ENCODE results near the gene MYORG.

MYORG gene

DNA sequence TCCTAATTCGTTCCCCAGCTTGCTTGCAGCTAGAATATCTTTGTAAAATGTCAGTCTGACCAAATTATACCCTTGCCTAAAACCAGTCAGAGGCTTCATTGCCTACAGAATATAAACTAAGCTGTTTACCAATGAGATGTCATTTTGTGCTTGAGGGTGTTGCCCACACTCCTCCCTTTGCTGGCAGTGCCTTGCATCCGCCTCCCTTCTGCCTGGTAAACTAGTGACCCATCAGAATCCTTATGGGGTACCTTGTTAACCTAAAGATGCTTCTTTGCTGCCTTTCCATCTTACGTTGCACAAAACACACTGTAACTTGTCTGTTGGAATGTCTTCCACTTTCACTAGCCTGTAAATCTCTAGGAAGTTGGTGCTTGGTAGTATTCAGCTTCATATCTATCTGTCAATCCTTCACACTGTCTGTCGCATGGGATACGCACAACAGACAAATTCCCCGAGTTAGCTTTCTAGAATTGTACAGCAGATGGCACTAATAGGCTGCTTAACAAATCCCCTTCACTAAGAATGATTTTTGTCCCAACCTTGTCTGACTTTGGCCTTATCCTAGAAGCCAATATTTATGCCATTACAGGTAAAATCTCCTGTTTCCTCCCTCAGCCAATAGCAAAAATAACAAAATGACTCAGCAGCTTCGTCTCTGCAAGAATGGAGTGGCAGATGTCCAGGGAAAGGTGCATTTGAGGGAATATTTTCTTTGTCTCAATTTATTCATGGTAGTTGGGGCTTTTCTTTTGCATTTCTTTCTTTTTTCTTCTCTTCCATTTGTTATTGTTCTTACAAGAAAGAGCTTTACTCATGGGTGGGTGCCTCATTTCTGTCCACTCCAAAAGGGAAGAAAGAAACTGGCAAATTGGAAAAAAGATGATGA, 44.4 kb downstream of the MYORG start:
- DNase-seq: no peak

DNA sequence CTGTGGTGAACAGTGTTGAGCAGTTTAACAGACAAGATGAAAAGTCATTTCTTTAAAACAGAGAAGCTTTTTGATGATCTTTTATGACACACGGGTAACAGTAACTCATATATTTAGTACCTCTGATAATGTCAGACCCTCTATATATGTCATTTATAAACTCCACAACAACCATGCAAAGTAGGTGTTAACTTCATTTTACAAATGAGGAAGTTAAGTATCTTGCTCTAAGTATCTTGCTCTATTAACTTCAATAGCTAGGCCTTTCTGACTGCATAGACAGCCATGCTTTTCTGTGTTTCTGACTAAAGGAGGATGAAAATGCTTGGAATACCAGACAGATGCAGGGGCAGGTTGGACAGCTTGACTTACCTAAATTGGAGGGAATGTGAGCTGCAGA, 45.5 kb downstream of the MYORG start:
- DNase-seq: no peak

GRCh38 chr9:34328987-34329832, 47.5 kb downstream of the MYORG start, which contains the start of the genes KIF24 and NUDT2:
Gene KIF24, minus strand, starts transcription at chr9:34329268. Its CDS starts 17,922 bp downstream, at chr9:34311346.
Gene NUDT2, plus strand, starts transcription at chr9:34329569. Its CDS starts 9,471 bp downstream, at chr9:34339040.
- peak; percentile 99 for DNase-seq

DNA sequence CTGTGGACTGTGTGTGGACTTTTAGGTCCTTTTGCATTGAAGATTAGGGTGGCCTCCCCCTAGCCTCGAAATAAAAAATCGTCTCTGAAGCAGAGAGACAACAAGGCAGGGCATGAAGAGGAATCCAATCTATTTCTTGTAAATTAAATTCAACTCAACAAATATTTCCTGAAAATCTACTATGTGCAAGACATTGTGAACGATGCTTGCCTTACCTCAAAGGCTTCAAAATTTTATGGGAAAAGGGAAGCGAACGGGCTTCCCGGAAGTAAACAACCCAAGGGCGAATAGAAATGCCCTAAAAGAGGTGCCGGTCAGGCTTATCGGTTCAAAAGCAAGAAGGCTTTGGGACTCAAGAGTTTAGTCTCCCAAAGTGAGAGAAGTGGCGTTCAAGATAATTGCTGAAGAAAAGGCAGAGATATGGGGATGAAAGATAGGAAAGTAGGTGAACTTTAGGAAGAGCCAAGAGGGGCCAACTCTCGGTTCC, 48.2 kb downstream of the MYORG start:
- peak; percentile 8 for DNase-seq

DNA sequence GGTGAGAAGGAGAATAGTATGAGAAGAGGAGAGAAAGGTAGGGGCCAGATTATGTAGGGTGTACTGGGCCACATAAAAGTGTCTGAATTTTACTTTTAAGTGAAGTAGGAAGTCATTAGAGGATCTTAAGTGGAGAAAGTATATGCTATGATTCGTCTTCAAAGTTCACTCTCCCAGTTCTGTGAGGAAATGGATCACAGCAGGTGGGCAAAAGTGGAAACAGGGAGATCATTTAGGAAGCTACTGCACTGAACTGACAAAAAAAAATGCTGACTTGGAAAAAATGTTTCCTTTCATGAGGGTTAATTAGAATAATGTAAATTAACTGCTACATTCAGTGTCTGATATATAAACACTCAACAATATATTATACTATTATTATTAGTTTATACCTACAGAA, 50.0 kb downstream of the MYORG start:
- DNase-seq: no peak

- no peak for DNase-seq
These were observed 53.7 kb downstream of the MYORG start for GRCh38 chr9:34322899-34323591.

DNA sequence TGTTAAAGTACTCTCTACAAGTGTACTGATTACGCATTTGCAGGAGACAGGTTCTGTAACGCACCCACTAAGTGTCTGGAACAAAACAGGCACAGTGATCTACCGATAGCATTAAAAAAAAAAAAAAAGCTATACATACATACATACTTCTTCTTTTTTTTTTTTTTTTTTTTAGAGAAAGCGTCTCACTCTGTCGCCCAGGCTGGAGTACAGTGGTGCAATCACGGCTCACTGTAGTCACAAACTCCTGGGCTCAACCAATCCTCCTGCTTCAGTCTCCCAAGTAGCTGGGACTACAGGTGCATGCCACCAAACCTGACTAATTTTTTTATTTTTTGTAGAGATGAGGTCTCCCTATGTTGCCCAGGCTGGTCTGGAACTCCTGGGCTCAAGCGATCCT, 55.2 kb downstream of the MYORG start:
- DNase-seq: no peak

GRCh38 chr9:34318163-34318790, 58.4 kb downstream of the MYORG start:
- DNase-seq: no peak

GRCh38 chr9:34317436-34317835, 59.3 kb downstream of the MYORG start:
- DNase-seq: no peak

Measured in CD4-positive, alpha-beta T cell treated with Interferon gamma for 1 hour (primary cell).